Astrocyte (in vitro differentiated cells and primary cell): ENCODE measurements around the gene SLC5A12. TPM values are rescaled to one million over a fixed set of nuclear protein-coding genes. Genes with fewer than 3 reads are reported as not detected.

Experiments used
- DNase-seq: peaks from one replicate; pipeline ENCODE4 v3.0.0-alpha.2; 2010; ENCODE audit warnings: low read depth
- FAIRE-seq: peaks from 2 replicates; lab custom pipeline; 2011; peaks lifted over from hg19 to GRCh38; lab: Jason Lieb, UNC
- H2AFZ ChIP-seq: 2 replicates; pipeline ENCODE4 v1.6.0; 2012; ENCODE audit warnings: low read depth, low read length, inconsistent platforms
- H3K27ac ChIP-seq: 2 replicates; pipeline ENCODE4 v1.5.1; 2011; ENCODE audit warnings: low read depth, low read length, inconsistent platforms
- H3K27me3 ChIP-seq: 2 replicates; pipeline ENCODE4 v1.6.0; 2011; ENCODE audit warnings: low read length, inconsistent platforms; ENCODE audit not compliant: insufficient read depth
- H3K36me3 ChIP-seq: 2 replicates; pipeline ENCODE4 v1.5.1; 2011; ENCODE audit warnings: low read length, inconsistent platforms; ENCODE audit not compliant: insufficient read depth
- H3K4me1 ChIP-seq: 2 replicates; pipeline ENCODE4 v1.5.1; 2011; ENCODE audit warnings: low read length, inconsistent platforms; ENCODE audit not compliant: insufficient read depth
- H3K4me2 ChIP-seq: 2 replicates; pipeline ENCODE4 v1.6.0; 2012; ENCODE audit warnings: low read length, inconsistent platforms
- H3K4me3 ChIP-seq: 2 replicates; pipeline ENCODE4 v1.5.1; 2011; ENCODE audit warnings: low read depth, mild to moderate bottlenecking, low read length, inconsistent platforms; ENCODE audit not compliant: insufficient read depth
- H3K79me2 ChIP-seq: 2 replicates; pipeline ENCODE4 v1.6.0; 2012; ENCODE audit warnings: mild to moderate bottlenecking, low read length, inconsistent platforms; ENCODE audit not compliant: insufficient read depth
- H3K9ac ChIP-seq: 2 replicates; pipeline ENCODE4 v1.6.0; 2012; ENCODE audit warnings: mild to moderate bottlenecking, low read length, inconsistent platforms
- H3K9me3 ChIP-seq: 2 replicates; pipeline ENCODE4 v1.5.1; 2012; ENCODE audit warnings: low read depth, mild to moderate bottlenecking, low read length, inconsistent platforms; ENCODE audit not compliant: insufficient read depth
- H4K20me1 ChIP-seq: 2 replicates; pipeline ENCODE4 v1.6.0; 2012; ENCODE audit warnings: low read length, inconsistent platforms; ENCODE audit not compliant: insufficient read depth
- H3K27ac Mint-ChIP-seq: one replicate; pipeline ENCODE4 v1.8.0; 2021; ENCODE audit warnings: mild to moderate bottlenecking, mixed read lengths; ENCODE audit not compliant: unreplicated experiment
- H3K27me3 Mint-ChIP-seq: one replicate; pipeline ENCODE4 v1.8.0; 2021; ENCODE audit warnings: low read depth, mixed read lengths; ENCODE audit not compliant: unreplicated experiment
- H3K36me3 Mint-ChIP-seq: one replicate; pipeline ENCODE4 v1.8.0; 2021; ENCODE audit warnings: low read depth, mixed read lengths; ENCODE audit not compliant: unreplicated experiment
- H3K4me1 Mint-ChIP-seq: one replicate; pipeline ENCODE4 v1.8.0; 2021; ENCODE audit warnings: low read depth, mixed read lengths; ENCODE audit not compliant: unreplicated experiment
- H3K4me3 Mint-ChIP-seq: one replicate; pipeline ENCODE4 v1.8.0; 2021; ENCODE audit warnings: mild to moderate bottlenecking, moderate library complexity, mixed read lengths; ENCODE audit not compliant: unreplicated experiment
- H3K9me3 Mint-ChIP-seq: one replicate; pipeline ENCODE4 v1.8.0; 2021; ENCODE audit warnings: mild to moderate bottlenecking, mixed read lengths; ENCODE audit not compliant: unreplicated experiment
- CTCF ChIP-seq: IDR thresholded peaks from 2 replicates; pipeline ENCODE4 v1.5.1; 2011; ENCODE audit warnings: low read depth, mild to moderate bottlenecking, inconsistent platforms, low read length, moderate library complexity; ENCODE audit not compliant: insufficient read depth
- EZH2 ChIP-seq: IDR thresholded peaks from 2 replicates; pipeline ENCODE4 v1.6.1; 2012; ENCODE audit warnings: mild to moderate bottlenecking, low read length, inconsistent platforms; ENCODE audit not compliant: insufficient read depth
- total RNA-seq: library from RNA; stranded (reverse); gene quantifications from 2 replicates; pipeline ENCODE4 v1.2.1, GENCODE V29; 2021

Gene SLC5A12
- total RNA-seq, 1 donor from 2014 or later, result 0.14 TPM

- H3K27me3 Mint-ChIP-seq, result no peaks in the 10 kb centered on the region
- FAIRE-seq, result no peak
- H3K4me3 Mint-ChIP-seq, result no peak overlapping the region
- Histone ChIP-seq H3K4me3 (no peak overlapping the region), H3K4me1 (no peaks in the 10 kb centered on the region), H3K9ac (no peak overlapping the region), H3K27ac (no peak overlapping the region), H2AFZ (no peak overlapping the region), H4K20me1 (no peaks in the 10 kb centered on the region), H3K9me3 (no peaks in the 10 kb centered on the region), H3K4me2 (no peak overlapping the region), H3K79me2 (no peaks in the 10 kb centered on the region), H3K36me3 (no peaks in the 10 kb centered on the region), H3K27me3 (peaks cover 2% of the 10 kb centered on the region)
- no peaks in the 10 kb centered on the region for H3K9me3 Mint-ChIP-seq
- TF ChIP-seq CTCF (no peak), EZH2 (no peak)
- H3K27ac Mint-ChIP-seq, result no peak overlapping the region
- no peak for DNase-seq
- H3K4me1 Mint-ChIP-seq, result no peaks in the 10 kb centered on the region
- H3K36me3 Mint-ChIP-seq, result no peaks in the 10 kb centered on the region
These were observed 55.9 kb downstream of the SLC5A12 start for GRCh38 chr11:26665946-26666345.

- H3K4me3 Mint-ChIP-seq, result no peak overlapping the region
- no peaks in the 10 kb centered on the region for H3K27me3 Mint-ChIP-seq
- no peaks in the 10 kb centered on the region for H3K9me3 Mint-ChIP-seq
- H3K27ac ChIP-seq, result no peak overlapping the region
- no peaks in the 10 kb centered on the region for H3K9me3 ChIP-seq
- DNase-seq (no peak), FAIRE-seq (no peak)
- H3K4me2 ChIP-seq, result no peak overlapping the region
- H3K4me3 ChIP-seq, result no peak overlapping the region
- H2AFZ ChIP-seq, result no peak overlapping the region
- H3K36me3 ChIP-seq, result no peaks in the 10 kb centered on the region
- H3K9ac ChIP-seq, result no peak overlapping the region
- H3K4me1 ChIP-seq, result no peaks in the 10 kb centered on the region
- TF ChIP-seq CTCF (no peak), EZH2 (no peak)
- H3K27ac Mint-ChIP-seq, result no peak overlapping the region
- H3K36me3 Mint-ChIP-seq, result no peaks in the 10 kb centered on the region
- no peaks in the 10 kb centered on the region for H3K4me1 Mint-ChIP-seq
- H4K20me1 ChIP-seq, result no peaks in the 10 kb centered on the region
- peaks cover 2% of the 10 kb centered on the region for H3K27me3 ChIP-seq
- no peaks in the 10 kb centered on the region for H3K79me2 ChIP-seq
These were observed 56.8 kb downstream of the SLC5A12 start for GRCh38 chr11:26665036-26665435.

DNA sequence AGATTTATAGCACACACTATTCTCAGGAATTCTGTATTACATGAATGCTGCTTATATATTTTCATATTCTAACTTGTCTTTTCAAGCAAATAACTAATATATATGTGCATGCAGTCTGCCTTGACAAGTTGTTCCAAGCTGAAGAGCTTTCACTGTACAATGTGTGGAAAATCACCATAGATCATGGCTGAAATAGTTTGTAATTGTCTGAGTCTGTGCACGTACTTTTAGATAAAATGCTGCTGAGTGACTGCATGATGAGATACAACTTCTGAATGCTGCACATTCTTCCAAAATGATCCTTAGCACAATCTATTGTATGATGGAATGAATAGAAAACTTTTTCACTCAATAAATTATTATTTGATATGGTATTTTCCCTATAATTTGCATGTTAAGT lies 58.9 kb downstream of the SLC5A12 start:
- no peak for FAIRE-seq
- Histone ChIP-seq H3K9ac (no peak overlapping the region), H3K36me3 (no peaks in the 10 kb centered on the region), H3K27me3 (peaks cover 2% of the 10 kb centered on the region), H3K4me3 (no peak overlapping the region), H3K4me2 (no peak overlapping the region), H3K27ac (no peak overlapping the region), H3K9me3 (no peaks in the 10 kb centered on the region), H3K4me1 (no peaks in the 10 kb centered on the region), H3K79me2 (no peaks in the 10 kb centered on the region), H2AFZ (no peak overlapping the region), H4K20me1 (no peaks in the 10 kb centered on the region)
- H3K4me1 Mint-ChIP-seq, result no peaks in the 10 kb centered on the region
- H3K27ac Mint-ChIP-seq, result no peak overlapping the region
- no peak overlapping the region for H3K4me3 Mint-ChIP-seq
- H3K9me3 Mint-ChIP-seq, result no peaks in the 10 kb centered on the region
- no peaks in the 10 kb centered on the region for H3K36me3 Mint-ChIP-seq
- H3K27me3 Mint-ChIP-seq, result no peaks in the 10 kb centered on the region
- DNase-seq, result no peak
- TF ChIP-seq EZH2 (no peak), CTCF (no peak)
